Measurements from ENCODE around the gene MYH9. TPM values are rescaled to one million over a fixed set of nuclear protein-coding genes. Genes with fewer than 3 reads are reported as not detected.

Gene MYH9
- total RNA-seq, 1 experiment from 2014 or later: 258 TPM

DNA sequence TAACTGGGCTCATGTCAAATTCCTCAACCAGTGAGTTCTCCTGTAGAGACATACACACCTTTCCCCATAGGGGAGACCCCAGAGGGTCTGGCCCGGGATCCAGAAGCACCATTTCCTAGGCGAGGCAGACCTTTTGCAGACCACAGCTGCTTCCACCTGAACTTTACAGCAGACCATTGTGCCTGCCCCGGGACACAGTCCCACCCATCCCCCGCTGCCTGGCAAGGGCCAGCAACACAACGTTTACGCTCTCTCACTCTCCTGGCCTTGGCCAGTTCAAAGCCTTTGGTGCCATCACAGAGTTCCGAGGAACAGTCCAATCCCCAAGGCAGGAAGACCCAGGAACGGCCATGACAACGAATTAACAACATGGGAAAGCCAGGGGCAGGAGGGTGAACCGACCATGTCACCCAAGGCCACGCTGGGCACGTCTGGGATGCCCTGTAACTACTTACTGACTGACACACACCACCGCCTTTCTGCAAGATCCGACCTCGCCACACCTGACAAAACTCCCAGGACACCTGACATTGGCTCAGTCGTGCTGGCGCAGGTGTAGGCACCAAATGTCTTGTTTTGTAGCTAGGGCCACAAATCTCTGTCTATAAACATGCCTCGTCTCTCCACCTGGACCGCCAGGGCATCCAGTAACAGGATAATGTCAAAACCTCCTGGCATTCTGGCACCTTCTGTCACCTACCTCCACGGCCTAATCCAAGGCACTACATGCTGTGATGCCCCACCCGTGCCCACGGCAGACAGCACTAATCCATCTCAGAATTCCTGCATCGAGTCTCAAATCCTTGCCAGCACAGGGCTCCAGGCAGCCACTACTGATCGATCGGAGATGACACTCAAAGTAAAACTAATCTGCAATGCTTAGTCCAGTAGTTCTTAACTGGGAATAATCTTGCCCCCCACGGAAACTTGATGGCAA, 51.3 kb downstream of the MYH9 start:
- no TSS peak for BruUV-seq (replicated peaks)
- Histone ChIP-seq H3K9me2 (ENCODE audit: insufficient read depth) (no peaks in the 10 kb centered on the region), H4K20me1 (ENCODE audit: insufficient read depth) (no peaks in the 10 kb centered on the region), H3K36me3 (ENCODE audit: control insufficient read depth in 1 of 2, insufficient read depth in 2 of 2, low read length in 2 of 2) (peaks cover 30 to 48% of the 10 kb centered on the region in 2 experiments; a peak in 3 of 4 replicates), H3K4me3 (replicated peaks in 1 of 2; ENCODE audit: low read depth in 1 of 2, low read length in 2 of 2) (no peak overlapping the region), H2AFZ (ENCODE audit: low read depth, low read length, poor library complexity, severe bottlenecking) (no peak overlapping the region), H3K9ac (ENCODE audit: low read length) (no peak overlapping the region), H3K27ac (ENCODE audit: low read depth, low read length) (no peak overlapping the region), H3K4me2 (ENCODE audit: low read length) (no peak overlapping the region), H3K4me1 (ENCODE audit: control insufficient read depth in 1 of 2, insufficient read depth in 2 of 2, low read length in 2 of 2) (peaks cover 29 to 56% of the 10 kb centered on the region in 2 experiments), H3K9me3 (ENCODE audit: control insufficient read depth in 1 of 2, insufficient read depth in 1 of 2, low read depth in 1 of 2, low read length in 2 of 2) (no peaks in the 10 kb centered on the region), H3K79me2 (ENCODE audit: insufficient read depth, low read length) (peaks cover 97% of the 10 kb centered on the region), H3K27me3 (ENCODE audit: insufficient read depth, low read length) (no peaks in the 10 kb centered on the region)
- CTCF ChIA-PET: no interaction called here
- intact Hi-C loops (cut with micrococcal nuclease): no loop called here
- POLR2A ChIA-PET: no interaction called here
- RAD21 ChIA-PET (ENCODE audit: low non-redundant PET in 1 of 2, low total read pairs in 2 of 2, uncharacterized antibody in 2 of 2, unreplicated experiment in 2 of 2): no interaction called here
- no peak for ATAC-seq
- TF ChIP-seq, protein P1, sequence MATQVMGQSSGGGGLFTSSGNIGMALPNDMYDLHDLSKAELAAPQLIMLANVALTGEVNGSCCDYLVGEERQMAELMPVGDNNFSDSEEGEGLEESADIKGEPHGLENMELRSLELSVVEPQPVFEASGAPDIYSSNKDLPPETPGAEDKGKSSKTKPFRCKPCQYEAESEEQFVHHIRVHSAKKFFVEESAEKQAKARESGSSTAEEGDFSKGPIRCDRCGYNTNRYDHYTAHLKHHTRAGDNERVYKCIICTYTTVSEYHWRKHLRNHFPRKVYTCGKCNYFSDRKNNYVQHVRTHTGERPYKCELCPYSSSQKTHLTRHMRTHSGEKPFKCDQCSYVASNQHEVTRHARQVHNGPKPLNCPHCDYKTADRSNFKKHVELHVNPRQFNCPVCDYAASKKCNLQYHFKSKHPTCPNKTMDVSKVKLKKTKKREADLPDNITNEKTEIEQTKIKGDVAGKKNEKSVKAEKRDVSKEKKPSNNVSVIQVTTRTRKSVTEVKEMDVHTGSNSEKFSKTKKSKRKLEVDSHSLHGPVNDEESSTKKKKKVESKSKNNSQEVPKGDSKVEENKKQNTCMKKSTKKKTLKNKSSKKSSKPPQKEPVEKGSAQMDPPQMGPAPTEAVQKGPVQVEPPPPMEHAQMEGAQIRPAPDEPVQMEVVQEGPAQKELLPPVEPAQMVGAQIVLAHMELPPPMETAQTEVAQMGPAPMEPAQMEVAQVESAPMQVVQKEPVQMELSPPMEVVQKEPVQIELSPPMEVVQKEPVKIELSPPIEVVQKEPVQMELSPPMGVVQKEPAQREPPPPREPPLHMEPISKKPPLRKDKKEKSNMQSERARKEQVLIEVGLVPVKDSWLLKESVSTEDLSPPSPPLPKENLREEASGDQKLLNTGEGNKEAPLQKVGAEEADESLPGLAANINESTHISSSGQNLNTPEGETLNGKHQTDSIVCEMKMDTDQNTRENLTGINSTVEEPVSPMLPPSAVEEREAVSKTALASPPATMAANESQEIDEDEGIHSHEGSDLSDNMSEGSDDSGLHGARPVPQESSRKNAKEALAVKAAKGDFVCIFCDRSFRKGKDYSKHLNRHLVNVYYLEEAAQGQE (IDR thresholded peaks at IDR 0.05; ENCODE audit: low read depth): no peak
- TF ChIP-seq YY1 (IDR thresholded peaks at IDR 0.05; ENCODE audit: extremely low read depth, insufficient replicate concordance, low read depth, low read length) (no peak), JUND (IDR thresholded peaks at IDR 0.05) (no peak), FOSL1 (IDR thresholded peaks at IDR 0.05; ENCODE audit: low read depth) (no peak)
- TF ChIP-seq, protein P2, sequence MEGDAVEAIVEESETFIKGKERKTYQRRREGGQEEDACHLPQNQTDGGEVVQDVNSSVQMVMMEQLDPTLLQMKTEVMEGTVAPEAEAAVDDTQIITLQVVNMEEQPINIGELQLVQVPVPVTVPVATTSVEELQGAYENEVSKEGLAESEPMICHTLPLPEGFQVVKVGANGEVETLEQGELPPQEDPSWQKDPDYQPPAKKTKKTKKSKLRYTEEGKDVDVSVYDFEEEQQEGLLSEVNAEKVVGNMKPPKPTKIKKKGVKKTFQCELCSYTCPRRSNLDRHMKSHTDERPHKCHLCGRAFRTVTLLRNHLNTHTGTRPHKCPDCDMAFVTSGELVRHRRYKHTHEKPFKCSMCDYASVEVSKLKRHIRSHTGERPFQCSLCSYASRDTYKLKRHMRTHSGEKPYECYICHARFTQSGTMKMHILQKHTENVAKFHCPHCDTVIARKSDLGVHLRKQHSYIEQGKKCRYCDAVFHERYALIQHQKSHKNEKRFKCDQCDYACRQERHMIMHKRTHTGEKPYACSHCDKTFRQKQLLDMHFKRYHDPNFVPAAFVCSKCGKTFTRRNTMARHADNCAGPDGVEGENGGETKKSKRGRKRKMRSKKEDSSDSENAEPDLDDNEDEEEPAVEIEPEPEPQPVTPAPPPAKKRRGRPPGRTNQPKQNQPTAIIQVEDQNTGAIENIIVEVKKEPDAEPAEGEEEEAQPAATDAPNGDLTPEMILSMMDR (IDR thresholded peaks at IDR 0.05 in 2 of 3, conservative IDR thresholded peaks at IDR 0.05 in 1 of 3; ENCODE audit: borderline replicate concordance in 1 of 3, insufficient read depth in 1 of 3, low read depth in 2 of 3, low read length in 2 of 3): no peak
- DNase-seq (ENCODE audit: low read depth, low spot score): no peak

Data from HCT116 (cell line).